GM19468 (cell line): ENCODE results near the gene NRM.

Source experiments
- ATAC-seq: cut with Tn5 transposase; IDR thresholded peaks from one replicate; pipeline ENCODE4 v1.9.1; 2021; ENCODE audit warnings: mild to moderate bottlenecking, moderate library complexity, moderate number of reproducible peaks; ENCODE audit not compliant: unreplicated experiment; ENCODE audit errors: extremely low read depth

Gene NRM

DNA sequence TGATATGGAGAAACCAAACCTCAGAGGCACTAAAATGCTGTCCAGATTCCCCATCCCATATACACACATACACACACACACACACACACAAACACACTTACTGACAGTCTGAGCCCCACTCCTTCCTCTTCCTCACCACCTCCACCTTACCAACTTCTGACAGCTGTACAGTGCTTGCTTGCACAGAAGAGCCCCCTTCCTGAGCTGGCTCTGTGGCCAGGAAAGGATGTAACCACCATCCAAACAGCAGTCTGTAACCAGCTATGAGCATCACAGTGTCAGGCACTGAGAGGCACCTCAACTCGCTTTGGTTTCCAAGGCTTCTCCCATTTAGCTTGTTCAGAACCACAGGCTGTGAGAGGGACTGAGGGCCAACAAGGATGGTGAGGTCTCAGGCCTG, 49.7 kb downstream of the NRM start:
- ATAC-seq = no peak

DNA sequence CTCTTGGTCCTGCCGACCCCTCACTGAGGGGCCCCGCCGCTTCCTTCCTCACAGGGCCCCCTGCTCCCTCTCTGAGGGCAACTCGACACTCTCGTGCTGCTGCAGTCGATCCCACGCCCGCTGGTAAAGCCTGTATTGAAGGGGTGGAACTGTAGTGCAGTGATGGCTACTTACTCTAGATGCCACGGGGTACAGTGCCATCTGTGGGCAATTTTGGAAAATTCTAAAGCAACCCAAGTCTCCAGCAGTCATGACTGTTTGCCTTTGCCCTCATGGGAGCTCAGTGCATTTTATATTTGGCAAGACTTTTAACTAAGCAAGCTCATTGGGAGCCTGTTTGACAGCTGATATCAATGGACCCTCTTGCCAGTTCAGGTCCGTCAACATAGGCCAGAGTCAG, 50.3 kb downstream of the NRM start:
- ATAC-seq = no peak
